ENCODE data around the gene NNAT. TPM values are rescaled to one million over a fixed set of nuclear protein-coding genes. Genes with fewer than 3 reads are reported as not detected.
"Not testable (repeated sequence)": the region's sequence is repeated elsewhere in the genome, so short reads cannot be mapped to it uniquely, and the experiment has no call there.

NNAT gene
- total and polyA plus RNA-seq, 2 donors (not counting 3 experiments of a cell fraction or from before 2014, with no cell fraction given) = 2.3 to 32.9 TPM

DNA sequence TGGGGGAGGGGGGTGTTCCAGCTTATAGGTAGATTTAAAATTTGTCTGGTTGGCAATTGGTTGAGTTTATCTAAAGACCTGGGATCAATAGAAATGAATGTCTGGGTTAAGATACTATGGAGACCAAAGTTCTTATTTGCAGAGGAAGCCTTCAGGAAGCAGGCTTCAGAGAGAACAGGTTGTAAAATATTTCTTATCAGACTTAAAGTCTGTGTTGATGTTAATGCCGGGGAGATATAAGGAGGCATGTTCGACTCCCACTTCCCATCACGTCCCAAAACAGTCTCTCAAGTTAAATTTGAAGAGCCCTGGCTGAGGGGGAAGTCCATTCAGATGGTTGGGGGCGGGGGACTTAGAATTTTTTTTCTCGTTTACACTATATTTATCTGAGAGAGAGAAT, 19.0 kb downstream of the NNAT start:
- Histone ChIP-seq H3K9ac (replicated peaks; ENCODE audit: extremely low read depth, insufficient read depth, low read length) (no peak overlapping the region), H3K36me3 (ENCODE audit: control insufficient read depth in 2 of 2, extremely low read depth in 1 of 2, insufficient read depth in 2 of 2, low read length in 2 of 2) (no peaks in the 10 kb centered on the region), H3K79me2 (ENCODE audit: control insufficient read depth, insufficient read depth, low read length) (no peaks in the 10 kb centered on the region), H4K20me1 (replicated peaks; ENCODE audit: control insufficient read depth, extremely low read depth, insufficient read depth, low read length) (no peaks in the 10 kb centered on the region), H3K4me1 (ENCODE audit: control insufficient read depth, extremely low read depth, insufficient read depth, low read length) (peaks cover 11% of the 10 kb centered on the region), H3K4me3 (replicated peaks in 1 of 3; ENCODE audit: insufficient read depth in 1 of 3, low read depth in 1 of 3, low read length in 3 of 3) (no peak overlapping the region), H2AFZ (ENCODE audit: low read depth, low read length) (no peak overlapping the region), H3K9me1 (replicated peaks; ENCODE audit: control insufficient read depth, extremely low read depth, insufficient read depth, low read length) (no peaks in the 10 kb centered on the region), H3K27me3 (ENCODE audit: control insufficient read depth in 2 of 2, insufficient read depth in 2 of 2, low read length in 2 of 2) (peaks cover 0 to 4% of the 10 kb centered on the region in 2 experiments), H3K4me2 (ENCODE audit: insufficient read depth, low read length) (no peak overlapping the region), H3K27ac (ENCODE audit: insufficient read depth, low read depth, low read length) (no peak overlapping the region), H3K9me3 (replicated peaks; ENCODE audit: control insufficient read depth, insufficient read depth, low read length) (no peaks in the 10 kb centered on the region)
- CTCF ChIA-PET = interaction anchor here (3.1 kb wide), 1 partner anchor 344 kb away, joined by 15 read pairs; no protein-coding TSS in a partner anchor
- no TSS peak for BruUV-seq (replicated peaks)
- DNase-seq (ENCODE audit: low read depth, low spot score) (no peak), FAIRE-seq (no peak)
- intact Hi-C loops (cut with micrococcal nuclease) (no loop called here), dilution Hi-C loops (cut with MboI; ENCODE audit: extremely low pct_ligation_motif_present, low sequenced_read_pairs) (no loop called here)
- TF ChIP-seq POLR2AphosphoS5 (IDR thresholded peaks at IDR 0.05; ENCODE audit: insufficient read depth, low read depth, low read length) (no peak), FOS (IDR thresholded peaks at IDR 0.05; ENCODE audit: borderline replicate concordance, insufficient read depth, low read length) (no peak)
- POLR2A ChIA-PET = no interaction called here

DNA sequence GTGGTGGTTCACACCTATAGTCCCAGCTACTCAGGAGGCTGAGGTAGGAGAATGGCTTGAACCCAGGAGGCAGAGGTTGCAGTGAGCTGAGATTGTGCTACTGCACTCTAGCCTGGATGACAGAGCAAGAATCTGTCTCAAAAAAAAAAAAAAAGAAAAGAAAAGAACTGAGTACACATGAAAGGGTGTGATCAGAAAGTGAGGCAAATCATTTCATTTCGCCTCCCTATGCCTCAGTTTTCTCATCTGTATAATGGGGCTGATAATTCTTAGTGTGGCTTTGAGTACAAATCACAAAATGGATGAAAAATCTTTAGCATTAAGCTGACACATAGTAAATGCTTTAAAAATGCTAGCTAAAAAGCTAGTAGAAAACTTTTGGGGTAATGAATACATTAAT, 19.8 kb downstream of the NNAT start:
- H3K79me2 ChIP-seq (ENCODE audit: control insufficient read depth, insufficient read depth, low read length); H3K27me3 ChIP-seq (ENCODE audit: control insufficient read depth in 2 of 2, insufficient read depth in 2 of 2, low read length in 2 of 2); POLR2A ChIA-PET; H3K27ac ChIP-seq (ENCODE audit: insufficient read depth, low read depth, low read length); H3K4me3 ChIP-seq (replicated peaks in 1 of 3; ENCODE audit: insufficient read depth in 1 of 3, low read depth in 1 of 3, low read length in 3 of 3); dilution Hi-C loops (cut with MboI; ENCODE audit: extremely low pct_ligation_motif_present, low sequenced_read_pairs); H3K9me1 ChIP-seq (replicated peaks; ENCODE audit: control insufficient read depth, extremely low read depth, insufficient read depth, low read length); H3K4me2 ChIP-seq (ENCODE audit: insufficient read depth, low read length); FAIRE-seq; H3K9me3 ChIP-seq (replicated peaks; ENCODE audit: control insufficient read depth, insufficient read depth, low read length); H3K36me3 ChIP-seq (ENCODE audit: control insufficient read depth in 2 of 2, extremely low read depth in 1 of 2, insufficient read depth in 2 of 2, low read length in 2 of 2); intact Hi-C loops (cut with micrococcal nuclease); CTCF ChIA-PET; DNase-seq (ENCODE audit: low read depth, low spot score); BruUV-seq (replicated peaks); H3K9ac ChIP-seq (replicated peaks; ENCODE audit: extremely low read depth, insufficient read depth, low read length); H4K20me1 ChIP-seq (replicated peaks; ENCODE audit: control insufficient read depth, extremely low read depth, insufficient read depth, low read length); H2AFZ ChIP-seq (ENCODE audit: low read depth, low read length): not testable (repeated sequence)
- peaks cover 11% of the 10 kb centered on the region for H3K4me1 ChIP-seq (ENCODE audit: control insufficient read depth, extremely low read depth, insufficient read depth, low read length)

Measured in endothelial cell of umbilical vein (primary cell).